OCI-LY1 (cell line): Measurements from ENCODE around the gene OSBPL3.

ENCODE experiments used
- H2AFZ ChIP-seq: fragments of 200-600 bp; sonication (generic), shearing (Covaris generic); 2 replicates; pipeline ENCODE4 v1.6.0; 2014; ENCODE audit warnings: antibody characterized with exemption, mild to moderate bottlenecking, low read length
- H3F3A ChIP-seq: fragments of 200-600 bp; sonication (generic), shearing (Covaris generic); 2 replicates; pipeline ENCODE4 v1.6.0; 2014; ENCODE audit warnings: mild to moderate bottlenecking, antibody characterized with exemption, low read length, moderate library complexity; ENCODE audit not compliant: insufficient read depth
- H3K27ac ChIP-seq: fragments of 200-600 bp; sonication (generic); 2 replicates; pipeline ENCODE4 v1.5.1; 2014; ENCODE audit warnings: low read length, mixed run types, mild to moderate bottlenecking, low read depth; ENCODE audit not compliant: poor library complexity, severe bottlenecking
- H3K27me3 ChIP-seq: fragments of 200-600 bp; sonication (generic); 2 replicates; pipeline ENCODE4 v1.6.0; 2014; ENCODE audit warnings: antibody characterized with exemption, mild to moderate bottlenecking, low read length, moderate library complexity; ENCODE audit not compliant: insufficient read depth
- H3K36me3 ChIP-seq: fragments of 200-600 bp; sonication (generic); 2 replicates; pipeline ENCODE4 v1.6.1; 2014; ENCODE audit warnings: mild to moderate bottlenecking, antibody characterized with exemption, low read length, moderate library complexity, mixed read lengths; ENCODE audit not compliant: insufficient read depth
- H3K4me1 ChIP-seq: fragments of 200-600 bp; sonication (generic); 2 replicates; pipeline ENCODE4 v1.5.1; 2014; ENCODE audit warnings: mild to moderate bottlenecking, low read length, moderate library complexity; ENCODE audit not compliant: insufficient read depth, severe bottlenecking
- H3K4me2 ChIP-seq: fragments of 200-600 bp; sonication (generic), shearing (Covaris generic); 2 replicates; pipeline ENCODE4 v1.6.1; 2014; ENCODE audit warnings: low read length
- H3K4me3 ChIP-seq: fragments of 200-600 bp; sonication (generic); 2 replicates; pipeline ENCODE4 v1.5.1; 2014; ENCODE audit warnings: low read length, low read depth, mild to moderate bottlenecking, mixed read lengths; ENCODE audit not compliant: poor library complexity, severe bottlenecking
- H3K79me2 ChIP-seq: fragments of 200-600 bp; shearing (Covaris generic); 2 replicates; pipeline ENCODE4 v1.6.1; 2016; ENCODE audit warnings: mixed run types, low read length, mixed read lengths; ENCODE audit not compliant: insufficient read depth
- H3K9ac ChIP-seq: fragments of 200-600 bp; sonication (generic), shearing (Covaris generic); 2 replicates; pipeline ENCODE4 v1.6.1; 2014; ENCODE audit warnings: mild to moderate bottlenecking, low read length, mixed read lengths
- H3K9me2 ChIP-seq: fragments of 200-600 bp; sonication (generic), shearing (Covaris generic); 2 replicates; pipeline ENCODE4 v1.6.1; 2014; ENCODE audit warnings: low read depth, mild to moderate bottlenecking, low read length, mixed read lengths
- H3K9me3 ChIP-seq: fragments of 200-600 bp; shearing (Covaris generic); 2 replicates; pipeline ENCODE4 v1.6.1; 2014; ENCODE audit warnings: low read length, mixed read lengths
- H4K20me1 ChIP-seq: fragments of 200-600 bp; sonication (generic), shearing (Covaris generic); 2 replicates; pipeline ENCODE4 v1.6.0; 2016; ENCODE audit warnings: mild to moderate bottlenecking, low read length; ENCODE audit not compliant: insufficient read depth
- CTCF ChIP-seq: fragments of 200-600 bp; sonication (generic), shearing (Covaris generic); IDR thresholded peaks from 2 replicates; pipeline ENCODE4 v1.5.1; 2017; ENCODE audit warnings: mild to moderate bottlenecking, antibody characterized with exemption, low read length, moderate library complexity, mixed read lengths
- EZH2 ChIP-seq: fragments of 200-600 bp; sonication (generic), shearing (Covaris generic); IDR thresholded peaks from 2 replicates; pipeline ENCODE4 v1.8.0; 2017; ENCODE audit warnings: borderline replicate concordance, mixed run types, mild to moderate bottlenecking, antibody characterized with exemption, low read length, moderate library complexity, mixed read lengths

OSBPL3 gene

GRCh38 chr7:24922099-24922773 lies 57.7 kb downstream of the OSBPL3 start:
- Histone ChIP-seq H3K36me3 (0 out of 2 replicates have a peak, but pooled peaks cover 5% of the 10 kb centered on the region), H3K9me2 (no peaks in the 10 kb centered on the region), H3K79me2 (peaks cover 99% of the 10 kb centered on the region), H3K27me3 (no peaks in the 10 kb centered on the region), H3K4me1 (peaks cover 99% of the 10 kb centered on the region), H2AFZ (no peak overlapping the region), H3K9ac (no peak overlapping the region; the same call in 1 of the 2 replicates), H3K27ac (peak overlapping the region; percentile 57), H3K4me3 (no peak overlapping the region), H3K9me3 (no peaks in the 10 kb centered on the region), H3F3A (no peaks in the 10 kb centered on the region), H3K4me2 (peak overlapping the region; percentile 39; the same call in 1 of the 2 replicates), H4K20me1 (no peaks in the 10 kb centered on the region)
- TF ChIP-seq EZH2 = no peak

GRCh38 chr7:24921362-24921679 lies 58.7 kb downstream of the OSBPL3 start:
- Histone ChIP-seq H4K20me1 (no peaks in the 10 kb centered on the region), H2AFZ (no peak overlapping the region), H3K27me3 (no peaks in the 10 kb centered on the region), H3K9ac (no peak overlapping the region), H3K36me3 (no peaks in the 10 kb centered on the region), H3K4me3 (no peak overlapping the region), H3K9me3 (no peaks in the 10 kb centered on the region), H3K9me2 (no peaks in the 10 kb centered on the region), H3K4me1 (peaks cover 99% of the 10 kb centered on the region), H3K4me2 (peak overlapping the region; percentile 3; the same call in 1 of the 2 replicates), H3F3A (no peaks in the 10 kb centered on the region), H3K27ac (peak overlapping the region; percentile 57), H3K79me2 (peaks cover 98% of the 10 kb centered on the region)
- TF ChIP-seq CTCF (no peak), EZH2 (no peak)

- H3K4me2 ChIP-seq = peak overlapping the region; percentile 3; the same call in 1 of the 2 replicates
- no peaks in the 10 kb centered on the region for H3K36me3 ChIP-seq
- H4K20me1 ChIP-seq = no peaks in the 10 kb centered on the region
- H3K9ac ChIP-seq = no peak overlapping the region
- TF ChIP-seq CTCF (no peak), EZH2 (no peak)
- peak overlapping the region; percentile 57 for H3K27ac ChIP-seq
- H3K9me2 ChIP-seq = no peaks in the 10 kb centered on the region
- H3K9me3 ChIP-seq = no peaks in the 10 kb centered on the region
- H3K4me1 ChIP-seq = peaks cover 99% of the 10 kb centered on the region
- H3F3A ChIP-seq = no peaks in the 10 kb centered on the region
- H3K4me3 ChIP-seq = no peak overlapping the region
- no peak overlapping the region for H2AFZ ChIP-seq
- H3K79me2 ChIP-seq = peaks cover 98% of the 10 kb centered on the region
- H3K27me3 ChIP-seq = no peaks in the 10 kb centered on the region
These were observed 59.3 kb downstream of the OSBPL3 start for GRCh38 chr7:24920451-24921361.
